HG02852 (cell line): ENCODE measurements around the gene EPB41L2.
"Not testable (repeated sequence)": the region's sequence is repeated elsewhere in the genome, so short reads cannot be mapped to it uniquely, and the experiment has no call there.

Experiments
- ATAC-seq: cut with Tn5 transposase; IDR thresholded peaks from one replicate; pipeline ENCODE4 v1.9.1; 2021; ENCODE audit warnings: mild to moderate bottlenecking, moderate library complexity; ENCODE audit not compliant: unreplicated experiment

The EPB41L2 gene

DNA sequence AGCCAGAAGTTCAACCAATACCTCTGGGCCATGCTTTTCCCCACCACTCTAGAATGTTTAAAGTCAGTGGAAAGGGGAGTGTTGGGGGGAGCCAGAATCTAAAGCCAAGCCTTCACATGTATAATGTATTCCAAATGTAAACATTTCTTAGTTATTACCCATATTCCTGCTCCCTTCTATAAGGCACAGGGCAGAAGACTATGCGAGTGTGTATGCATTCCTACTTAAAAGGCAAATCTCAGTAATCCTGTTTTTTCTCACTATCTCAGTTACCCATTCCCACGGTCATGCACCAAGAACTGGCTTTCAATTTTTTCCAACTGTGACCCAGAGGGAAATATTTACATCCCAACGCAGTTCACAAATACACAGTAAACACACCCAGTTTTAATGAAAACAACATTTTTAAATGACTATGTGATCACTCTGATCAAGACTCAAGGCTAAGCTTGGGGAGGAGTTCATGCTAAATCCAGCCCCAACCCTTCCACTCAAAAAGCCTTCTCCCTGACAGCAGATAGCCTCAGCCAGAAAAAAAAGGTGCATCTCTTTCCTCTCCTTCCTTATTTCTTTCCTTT lies 57.5 kb downstream of the EPB41L2 start:
- ATAC-seq, result no peak

- ATAC-seq, result no peak
These were observed 58.1 kb downstream of the EPB41L2 start for GRCh38 chr6:131004936-131005335.

DNA sequence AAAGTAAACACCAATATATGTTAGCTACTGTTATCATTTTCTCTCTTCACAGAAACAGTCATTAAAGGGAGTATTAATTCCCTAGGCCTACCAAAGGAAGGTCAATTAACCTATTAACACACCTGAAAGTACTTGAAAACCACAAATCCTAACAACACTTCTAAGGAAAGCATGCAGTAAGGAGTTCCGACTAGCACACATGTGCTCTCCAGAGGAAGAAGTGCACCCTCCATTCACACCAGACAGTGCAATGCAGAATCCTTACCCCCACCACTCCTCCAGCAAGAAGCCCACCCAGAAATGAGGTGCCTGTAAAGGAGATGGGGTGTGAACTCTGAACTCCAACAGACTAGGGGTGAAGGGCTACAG lies 58.7 kb downstream of the EPB41L2 start:
- ATAC-seq, result no peak

DNA sequence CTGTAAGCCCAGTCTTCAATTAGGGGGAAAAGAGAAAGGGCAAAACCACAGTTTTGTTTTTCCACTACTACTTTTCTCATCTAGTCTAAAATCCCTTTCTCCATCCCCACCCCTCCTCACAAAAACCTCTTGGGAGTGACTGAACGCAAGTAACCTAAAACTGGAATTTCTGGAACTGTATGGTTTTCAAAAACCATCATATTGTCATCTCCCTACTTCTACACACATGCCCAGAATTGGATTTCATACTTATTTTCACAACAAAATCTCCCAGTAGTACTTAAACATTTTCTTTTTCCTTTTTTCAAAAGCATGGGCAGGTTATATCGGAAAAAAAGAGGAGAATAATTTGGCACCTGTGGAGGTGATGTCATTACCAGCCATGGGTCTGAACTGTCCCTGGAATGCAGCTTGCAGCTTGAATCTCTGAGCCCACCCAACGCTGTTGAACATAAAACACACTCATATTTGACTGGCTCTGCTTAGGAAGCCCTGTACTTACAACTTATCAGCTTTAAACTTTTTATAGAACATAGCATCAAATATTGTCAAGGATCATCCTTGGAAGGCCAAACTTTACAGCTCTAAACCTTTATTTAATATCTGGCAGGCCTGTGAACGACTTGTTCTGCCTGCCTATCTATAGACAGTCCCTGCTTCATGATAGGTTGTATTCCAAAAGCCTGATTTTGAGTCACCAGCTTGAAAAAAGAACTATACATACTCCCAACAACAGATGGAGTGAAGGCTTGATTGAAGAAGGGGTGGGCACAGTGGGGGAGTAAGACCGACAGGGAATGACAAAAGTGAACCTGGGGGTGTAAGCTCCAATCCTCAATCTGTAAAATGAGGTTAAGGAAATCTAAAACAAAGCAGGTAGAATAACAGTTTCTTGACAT lies 59.3 kb downstream of the EPB41L2 start:
- ATAC-seq, result no peak

DNA sequence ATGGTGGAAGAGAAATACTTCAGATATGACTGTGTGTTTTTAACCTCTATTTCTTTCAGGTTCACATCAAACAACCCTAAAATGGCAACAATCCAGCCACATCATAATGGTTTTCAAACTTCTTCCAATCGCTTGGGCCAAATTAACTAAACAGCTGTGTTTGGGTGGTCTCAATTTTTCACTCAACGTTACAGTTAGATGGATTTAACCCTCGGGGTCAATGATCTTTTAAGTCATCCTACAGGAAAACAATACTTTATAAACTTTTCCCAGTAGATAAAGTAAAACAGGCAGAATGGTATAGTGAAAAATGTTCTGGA lies 60.4 kb downstream of the EPB41L2 start:
- ATAC-seq, result no peak

DNA sequence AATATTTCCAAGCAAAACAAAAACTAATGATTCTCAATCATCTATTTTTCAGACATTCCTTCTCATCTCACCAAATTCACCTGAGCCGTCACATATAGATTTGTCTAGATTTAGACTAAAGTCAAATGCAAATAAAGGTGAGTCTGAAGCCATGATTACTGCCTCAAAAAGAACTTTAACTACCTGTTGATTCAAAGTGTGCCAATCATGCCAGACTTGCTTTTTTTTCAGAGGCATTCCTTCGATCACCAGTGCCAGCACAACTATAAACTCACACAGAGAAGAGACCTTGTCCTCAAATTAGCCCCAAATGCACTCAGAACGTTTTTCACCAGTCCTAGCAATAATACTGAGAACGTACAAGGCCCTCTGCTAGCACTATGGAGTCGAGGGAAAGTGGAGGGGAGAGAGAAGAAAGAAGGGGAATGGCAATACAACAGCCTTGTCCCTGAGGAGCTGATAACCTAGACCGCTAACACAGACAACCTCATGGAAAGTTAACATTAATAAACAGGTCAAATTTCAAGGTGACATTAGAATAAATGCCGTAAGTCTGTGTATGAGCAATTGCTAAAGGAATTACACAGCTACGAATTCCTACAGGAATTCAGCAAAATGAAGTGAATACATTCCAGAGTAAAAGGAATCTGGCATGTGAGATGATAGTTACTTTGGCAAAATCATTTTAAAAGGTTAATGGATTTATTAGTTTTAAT lies 60.9 kb downstream of the EPB41L2 start:
- ATAC-seq, result no peak

- ATAC-seq, result no peak
These were observed 61.8 kb downstream of the EPB41L2 start for GRCh38 chr6:131001111-131001736.

- ATAC-seq, result no peak
These were observed 62.5 kb downstream of the EPB41L2 start for GRCh38 chr6:131000544-131000943.

- no peak for ATAC-seq
These were observed 65.8 kb downstream of the EPB41L2 start for GRCh38 chr6:130997061-130997753.

DNA sequence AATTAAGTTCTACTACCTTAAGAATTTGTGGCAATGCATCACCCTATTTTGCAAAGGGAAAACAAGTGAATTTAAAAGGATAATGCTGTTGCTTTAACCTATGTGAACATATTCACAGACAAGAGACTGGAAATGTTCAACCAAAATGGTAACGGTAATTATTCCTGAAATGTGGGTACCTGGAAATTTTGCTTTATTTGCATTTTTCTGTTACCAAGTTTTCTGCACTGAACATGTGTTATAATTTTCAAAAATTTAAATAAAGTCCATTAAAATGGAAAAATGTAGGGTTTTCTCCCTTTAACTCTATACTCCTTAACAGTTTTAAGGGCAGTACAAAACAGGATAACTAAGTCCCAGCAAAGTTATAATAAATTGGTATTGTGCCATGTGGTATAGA lies 66.4 kb downstream of the EPB41L2 start:
- ATAC-seq, result no peak

DNA sequence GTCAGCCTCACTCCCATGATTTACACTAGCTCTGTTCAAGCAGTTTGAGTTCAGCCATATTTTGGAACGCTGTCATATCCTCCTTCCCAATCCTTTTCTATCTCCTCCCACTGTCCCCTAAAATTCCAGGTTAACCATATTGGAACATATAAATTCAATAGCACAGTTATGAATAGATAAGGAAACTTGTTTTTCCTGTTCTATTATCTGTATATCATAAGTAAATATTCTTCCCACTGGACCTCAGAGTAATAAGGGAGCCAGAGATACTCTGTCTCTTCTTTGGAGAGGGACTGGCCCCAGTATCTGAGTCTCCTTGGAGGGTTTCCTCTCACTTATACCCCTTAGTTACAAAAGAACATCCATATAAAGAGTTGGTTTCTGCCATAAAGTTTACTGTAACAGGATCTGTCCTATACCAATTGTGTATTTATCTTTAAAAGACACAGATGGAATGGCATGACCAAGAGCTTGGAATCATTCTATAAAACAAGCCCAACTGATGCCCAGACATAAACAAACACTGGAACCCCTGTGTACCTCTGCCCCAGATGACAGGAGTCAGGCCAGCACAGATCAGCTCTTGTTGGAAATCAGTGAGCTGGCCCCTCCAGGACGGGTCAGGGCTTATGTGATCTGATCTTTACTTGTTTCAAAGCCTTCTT lies 67.1 kb downstream of the EPB41L2 start:
- no peak for ATAC-seq

- ATAC-seq, result no peak
These were observed 68.5 kb downstream of the EPB41L2 start for GRCh38 chr6:130994319-130995097.

GRCh38 chr6:130993292-130993765 lies 69.7 kb downstream of the EPB41L2 start:
- no peak for ATAC-seq

DNA sequence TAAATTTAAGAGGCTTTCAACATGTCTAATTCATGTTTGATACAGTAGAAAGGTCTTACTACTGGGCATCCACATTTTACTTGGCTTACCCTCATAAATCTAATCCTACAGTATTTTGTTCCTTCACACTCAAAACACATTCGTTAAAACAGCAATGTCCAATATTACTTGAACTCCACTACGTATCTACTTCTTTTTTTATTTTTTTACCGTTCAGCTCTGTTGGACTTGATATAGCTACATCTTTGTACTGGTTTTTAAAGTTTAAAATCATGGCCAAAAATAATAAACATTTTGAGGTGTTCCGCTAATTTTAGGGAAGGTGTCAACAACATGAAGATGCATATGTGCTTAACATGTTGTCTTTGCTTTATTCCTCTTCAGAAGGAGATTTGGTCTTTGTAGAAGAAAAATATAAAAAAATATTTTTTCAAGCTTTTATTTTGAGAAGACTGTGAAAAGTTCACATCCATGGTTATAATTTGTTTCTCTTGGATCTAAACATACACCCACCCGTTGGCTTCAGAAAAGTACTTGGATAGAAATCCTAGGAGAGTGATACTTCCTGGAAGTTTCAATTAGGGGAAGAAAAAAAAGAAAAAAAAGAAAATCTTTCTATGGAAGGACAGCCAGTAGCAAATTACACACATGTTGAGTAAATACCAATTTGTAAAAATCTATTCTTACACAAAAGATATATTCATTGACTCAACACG lies 71.5 kb downstream of the EPB41L2 start:
- ATAC-seq, result no peak

- not testable (repeated sequence) for ATAC-seq
These were observed 75.5 kb downstream of the EPB41L2 start for GRCh38 chr6:130987539-130987938.

GRCh38 chr6:130985115-130985514 lies 77.9 kb downstream of the EPB41L2 start:
- no peak for ATAC-seq

DNA sequence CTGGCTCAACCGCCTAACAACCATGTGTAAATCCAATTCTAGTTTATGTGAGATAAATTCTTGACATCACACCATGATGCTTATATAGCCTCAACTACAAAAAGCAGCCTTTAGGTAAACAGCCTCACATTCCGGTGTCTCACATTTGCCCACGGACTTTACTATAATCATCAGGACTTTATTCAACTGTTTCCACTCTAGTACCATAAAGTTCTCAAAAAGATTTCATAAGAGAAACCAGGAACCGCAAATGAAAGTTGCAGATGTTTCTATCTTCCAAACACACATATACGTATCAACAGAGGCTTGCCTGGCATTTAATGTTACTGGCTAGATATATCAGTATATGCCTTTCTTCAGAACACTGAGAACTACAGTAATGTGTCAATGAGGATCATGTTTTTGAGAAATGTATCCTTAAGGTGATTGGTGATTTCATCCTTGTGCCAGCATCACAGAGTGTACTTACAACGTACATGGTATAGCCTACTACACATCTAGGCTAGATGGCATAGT lies 80.0 kb downstream of the EPB41L2 start:
- ATAC-seq, result peak; percentile 66

DNA sequence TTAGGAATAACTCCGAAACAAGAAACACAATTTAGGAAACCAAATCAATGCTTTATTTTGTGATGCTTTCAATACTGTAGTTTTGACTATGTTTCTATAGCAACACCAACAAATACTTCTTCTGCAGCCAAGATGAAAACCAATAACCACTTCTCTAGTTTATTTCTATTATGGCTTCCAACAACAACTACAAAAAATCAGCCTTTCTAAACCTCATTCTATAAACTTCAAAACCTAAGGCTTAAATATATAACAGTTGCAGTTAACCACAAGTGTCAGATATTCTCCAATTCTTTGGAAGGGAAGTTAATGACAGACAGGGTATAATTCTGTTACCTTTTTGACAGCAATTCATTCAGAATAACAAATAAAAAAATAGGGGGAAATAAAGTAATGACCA lies 80.9 kb downstream of the EPB41L2 start:
- no peak for ATAC-seq

DNA sequence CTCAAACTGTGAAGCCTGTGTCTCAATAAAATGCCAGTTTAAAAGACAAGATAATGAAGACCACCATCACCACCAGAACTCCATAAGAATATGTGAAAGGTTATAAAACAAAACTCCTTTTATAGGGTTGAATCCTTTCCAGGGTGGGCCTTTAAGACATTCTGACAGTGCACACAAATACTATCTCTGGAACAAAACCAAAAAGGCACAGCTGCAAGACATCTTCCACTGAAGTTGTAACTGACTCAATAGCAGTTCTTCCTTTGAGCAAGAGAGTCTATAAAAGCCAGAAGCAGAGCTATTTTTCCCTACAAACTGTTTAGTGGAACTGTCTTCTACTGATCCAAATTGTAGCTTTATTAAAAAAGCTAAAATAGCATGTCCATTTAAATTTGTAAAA lies 81.6 kb downstream of the EPB41L2 start:
- no peak for ATAC-seq
